Sigmoid colon (tissue), 7 donors: Measurements from ENCODE around the gene MPV17. TPM values are rescaled to one million over a fixed set of nuclear protein-coding genes. Genes with fewer than 3 reads are reported as not detected.
A peak's percentile ranks its signal among the peaks of the same experiment; 100 is the strongest.

Experiments used
- DNase-seq: peaks from one replicate; pipeline ENCODE4 v3.0.0-alpha.2; 2019
- H3K27ac ChIP-seq, 4 donors: fragments of 200-600 bp; sonication (generic); one replicate each; pipeline ENCODE4 v1.5.1; 2016 to 2019; ENCODE audit warnings: mild to moderate bottlenecking in 1 of 4
- H3K27me3 ChIP-seq, 3 donors: fragments of 200-600 bp; sonication (generic); one replicate each; pipeline ENCODE4 v1.5.1; 2019; ENCODE audit warnings: mild to moderate bottlenecking in 1 of 3
- H3K36me3 ChIP-seq, 4 donors: fragments of 200-600 bp; sonication (generic); one replicate each; pipeline ENCODE4 v1.5.1; 2016 to 2019
- H3K4me1 ChIP-seq, 4 donors: fragments of 200-600 bp; sonication (generic); one replicate each; pipeline ENCODE4 v1.5.1; 2017 to 2019
- H3K4me3 ChIP-seq, 4 donors: fragments of 200-600 bp; sonication (generic); one replicate each; pipeline ENCODE4 v1.5.1; 2017 to 2019; ENCODE audit warnings: mild to moderate bottlenecking in 2 of 4, moderate library complexity in 1 of 4
- H3K9me3 ChIP-seq, 4 donors: fragments of 200-600 bp in 3 of 4; sonication (generic) in 3 of 4; one replicate each; pipeline versions ENCODE4 v1.5.1 to v1.6.1; 2013 to 2019
- EP300 ChIP-seq, 4 donors: sonication (generic); formaldehyde crosslinking; IDR thresholded peaks; one replicate each; pipeline ENCODE4 v1.6.1; 2017; ENCODE audit warnings: antibody characterized with exemption in 4 of 4
- POLR2A ChIP-seq, 2 donors: fragments of 450-650 bp; IDR thresholded peaks; one replicate each; pipeline ENCODE4 v1.6.1; 2016; ENCODE audit warnings: antibody characterized with exemption in 2 of 2, mild to moderate bottlenecking in 2 of 2, moderate library complexity in 2 of 2
- POLR2AphosphoS5 ChIP-seq, 4 donors: sonication (generic); formaldehyde crosslinking; IDR thresholded peaks; one replicate each; pipeline ENCODE4 v1.6.1; 2017; ENCODE audit warnings: antibody characterized with exemption in 4 of 4
- WGBS, 2 donors: extraction: QIAGEN DNeasy Blood & Tissue Kit; methylation state at CpG; one replicate each; pipeline ENCODE4 v1.1.7; 2013; 5-methylcytosine and 5-hydroxymethylcytosine counted together
- intact Hi-C: fragments of 100-400 bp; cut with DNase I; formaldehyde crosslinking; loops from one replicate; pipeline ENCODE4 v1.15.1; 2023
- polyA plus RNA-seq, 3 donors: library from polyadenylated mRNA; stranded (reverse); fragments of 200-250 nt; gene quantifications; one replicate each; pipeline ENCODE4 v1.2.3, GENCODE V29; 2013
- total RNA-seq, 4 donors: library from RNA; depleted of rRNA; stranded (reverse); fragments of >200 nt; gene quantifications; one replicate each; pipeline ENCODE4 v1.1.0, GENCODE V29; 2016
- TF ChIP-seq, protein P1 (sequence below), 4 experiments: fragments of 450-650 bp in 3 of 4; fragments of 200-600 bp in 1 of 4; IDR thresholded peaks; one replicate each; pipeline ENCODE4 v1.5.1; 2016 to 2019; ENCODE audit warnings: antibody characterized with exemption in 4 of 4, mild to moderate bottlenecking in 3 of 4, moderate library complexity in 2 of 4
- donor health status: healthy with polysubstance abuse.
- donor health status: Bipolar disorder and iron deficiency.
- donor health status: healthy.

Gene MPV17, protein sequence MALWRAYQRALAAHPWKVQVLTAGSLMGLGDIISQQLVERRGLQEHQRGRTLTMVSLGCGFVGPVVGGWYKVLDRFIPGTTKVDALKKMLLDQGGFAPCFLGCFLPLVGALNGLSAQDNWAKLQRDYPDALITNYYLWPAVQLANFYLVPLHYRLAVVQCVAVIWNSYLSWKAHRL
- total RNA-seq = 10 to 100 TPM; 48.1 to 68.6 (median 61.1) TPM
- polyA plus RNA-seq = 10 to 100 TPM; 22.2 to 61.8 (median 28.7) TPM

DNA sequence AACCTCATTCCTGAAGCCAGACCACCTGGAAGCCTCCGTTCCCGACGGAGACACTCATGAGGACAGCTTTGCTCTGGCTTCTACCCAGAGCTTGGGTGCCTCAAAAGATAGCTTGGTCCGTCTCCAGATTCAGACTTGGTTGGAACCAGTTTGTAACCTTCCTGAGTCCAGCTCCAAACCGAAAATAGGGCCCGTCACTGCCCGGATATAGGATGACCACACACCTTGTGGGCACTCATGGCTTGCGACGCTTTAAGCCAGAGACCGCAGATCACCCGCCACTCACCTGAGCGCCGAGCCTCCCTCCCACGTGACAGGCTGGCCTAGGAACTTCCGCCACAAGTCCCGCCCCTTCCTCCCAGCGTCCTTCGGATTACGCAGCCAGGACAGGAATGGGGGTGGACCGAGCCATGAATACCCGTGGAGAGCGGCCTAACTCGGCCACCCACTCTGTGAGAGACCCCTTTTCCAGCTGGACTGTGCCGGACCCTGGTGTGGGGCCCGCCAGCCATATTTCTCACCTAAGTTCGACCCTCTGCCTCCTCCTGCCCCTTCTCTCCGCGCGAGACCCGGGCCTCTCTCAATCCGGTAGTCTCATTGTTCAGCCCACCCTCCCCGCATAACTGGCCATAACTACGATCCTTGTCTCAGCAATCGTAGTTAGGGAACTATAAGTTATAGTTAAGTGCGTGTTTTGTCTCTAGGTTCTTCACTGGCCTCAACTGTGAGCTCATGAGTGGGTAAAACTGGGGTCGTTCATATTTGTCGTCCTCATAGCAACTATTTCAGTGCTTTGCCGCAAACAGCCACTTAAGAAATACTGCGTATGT is at the start of gene MPV17:
Gene MPV17, minus strand, starts transcription at position 332 of the 830 bp plus-strand sequence. CDS start 580 bp downstream, outside the sequence.
- Histone ChIP-seq H3K4me1 (peaks cover 0 to 30% (median 20%) of the 10 kb centered on the region in 4 donors), H3K27ac (peak within 1 kb of the TSS; percentile 92 to 95 (median 94)), H3K27me3 (no peaks in the 10 kb centered on the region), H3K36me3 (peaks cover 7 to 25% (median 12%) of the 10 kb centered on the region in 4 donors), H3K4me3 (peak within 1 kb of the TSS; percentile 69 to 86 (median 79)), H3K9me3 (no peaks in the 10 kb centered on the region)
- TF ChIP-seq POLR2AphosphoS5 (IDR thresholded peaks at IDR 0.05) (peak; percentile 91 to 95 (median 94)), POLR2A (IDR thresholded peaks at IDR 0.05) (peak; percentile 78), EP300 (IDR thresholded peaks at IDR 0.05) (peak in 1 of 4 donors; percentile 11)
- TF ChIP-seq, protein P1, sequence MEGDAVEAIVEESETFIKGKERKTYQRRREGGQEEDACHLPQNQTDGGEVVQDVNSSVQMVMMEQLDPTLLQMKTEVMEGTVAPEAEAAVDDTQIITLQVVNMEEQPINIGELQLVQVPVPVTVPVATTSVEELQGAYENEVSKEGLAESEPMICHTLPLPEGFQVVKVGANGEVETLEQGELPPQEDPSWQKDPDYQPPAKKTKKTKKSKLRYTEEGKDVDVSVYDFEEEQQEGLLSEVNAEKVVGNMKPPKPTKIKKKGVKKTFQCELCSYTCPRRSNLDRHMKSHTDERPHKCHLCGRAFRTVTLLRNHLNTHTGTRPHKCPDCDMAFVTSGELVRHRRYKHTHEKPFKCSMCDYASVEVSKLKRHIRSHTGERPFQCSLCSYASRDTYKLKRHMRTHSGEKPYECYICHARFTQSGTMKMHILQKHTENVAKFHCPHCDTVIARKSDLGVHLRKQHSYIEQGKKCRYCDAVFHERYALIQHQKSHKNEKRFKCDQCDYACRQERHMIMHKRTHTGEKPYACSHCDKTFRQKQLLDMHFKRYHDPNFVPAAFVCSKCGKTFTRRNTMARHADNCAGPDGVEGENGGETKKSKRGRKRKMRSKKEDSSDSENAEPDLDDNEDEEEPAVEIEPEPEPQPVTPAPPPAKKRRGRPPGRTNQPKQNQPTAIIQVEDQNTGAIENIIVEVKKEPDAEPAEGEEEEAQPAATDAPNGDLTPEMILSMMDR (IDR thresholded peaks at IDR 0.05) = no peak
- intact Hi-C loops = loop anchor here (2.0 kb wide), 1 partner anchor 48 kb away; the partner anchor contains the start of genes EIF2B4 and SNX17
- peak; percentile 97 for DNase-seq
- 0% methylated on average over 39 of the region's 39 CpGs for WGBS, 2 donors

DNA sequence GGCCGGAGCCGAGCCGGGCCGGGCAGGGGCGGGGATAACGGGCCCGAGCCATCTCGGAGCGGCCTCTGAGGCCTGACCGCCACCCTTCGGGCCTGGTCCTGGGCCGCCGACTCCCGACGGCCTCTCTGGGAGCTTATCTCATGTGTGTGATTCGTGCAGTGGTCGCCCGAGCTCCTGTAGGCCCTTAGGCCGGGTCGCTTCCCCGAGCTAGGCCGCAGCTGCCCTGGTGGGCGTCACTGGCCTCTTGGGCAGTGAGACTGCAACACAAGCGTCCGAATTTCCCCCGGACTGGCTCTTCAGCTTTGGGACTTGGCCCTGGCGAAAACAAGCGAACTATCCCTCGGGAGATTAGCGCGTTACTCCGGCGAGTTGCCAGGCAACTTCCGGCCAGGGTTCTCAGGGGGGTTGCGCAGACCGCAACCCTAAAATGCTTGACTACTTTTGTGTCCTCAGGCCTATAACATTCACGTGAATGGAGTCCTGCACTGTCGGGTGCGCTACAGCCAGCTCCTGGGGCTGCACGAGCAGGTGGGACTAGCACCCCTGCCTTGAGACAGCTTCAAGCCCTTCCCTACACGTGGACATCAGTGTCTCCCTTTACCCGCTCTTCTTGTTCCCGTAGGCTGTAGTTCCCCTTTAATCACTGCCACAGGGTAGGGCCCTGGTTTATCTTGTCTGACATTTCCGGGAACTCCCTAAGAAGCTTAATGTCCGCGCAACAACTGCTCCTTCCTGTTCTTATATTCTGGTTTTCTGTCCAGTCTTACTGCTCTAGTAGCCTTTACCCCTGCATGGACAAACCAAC is 48.1 kb upstream of the MPV17 start:
- Histone ChIP-seq H3K4me3 (peak overlapping the region; percentile 71 to 98 (median 92)), H3K27me3 (no peaks in the 10 kb centered on the region), H3K27ac (peak overlapping the region; percentile 87 to 99 (median 92)), H3K36me3 (peaks cover 42 to 67% (median 55%) of the 10 kb centered on the region in 4 donors), H3K9me3 (no peaks in the 10 kb centered on the region), H3K4me1 (peaks cover 0 to 39% (median 33%) of the 10 kb centered on the region in 4 donors)
- 0% methylated on average over 46 of the region's 46 CpGs for WGBS, 2 donors
- intact Hi-C loops = loop anchor here (1.0 to 2.0 kb wide), 4 partner anchors 9 to 58 kb away; partner anchors contain the start of genes MPV17, NRBP1 and ZNF513
- TF ChIP-seq EP300 (IDR thresholded peaks at IDR 0.05) = no peak
- TF ChIP-seq POLR2AphosphoS5 (IDR thresholded peaks at IDR 0.05) = no peak
- TF ChIP-seq POLR2A (IDR thresholded peaks at IDR 0.05) = no peak
- TF ChIP-seq, protein P1 (IDR thresholded peaks at IDR 0.05) = no peak
- DNase-seq = peak; percentile 77

DNA sequence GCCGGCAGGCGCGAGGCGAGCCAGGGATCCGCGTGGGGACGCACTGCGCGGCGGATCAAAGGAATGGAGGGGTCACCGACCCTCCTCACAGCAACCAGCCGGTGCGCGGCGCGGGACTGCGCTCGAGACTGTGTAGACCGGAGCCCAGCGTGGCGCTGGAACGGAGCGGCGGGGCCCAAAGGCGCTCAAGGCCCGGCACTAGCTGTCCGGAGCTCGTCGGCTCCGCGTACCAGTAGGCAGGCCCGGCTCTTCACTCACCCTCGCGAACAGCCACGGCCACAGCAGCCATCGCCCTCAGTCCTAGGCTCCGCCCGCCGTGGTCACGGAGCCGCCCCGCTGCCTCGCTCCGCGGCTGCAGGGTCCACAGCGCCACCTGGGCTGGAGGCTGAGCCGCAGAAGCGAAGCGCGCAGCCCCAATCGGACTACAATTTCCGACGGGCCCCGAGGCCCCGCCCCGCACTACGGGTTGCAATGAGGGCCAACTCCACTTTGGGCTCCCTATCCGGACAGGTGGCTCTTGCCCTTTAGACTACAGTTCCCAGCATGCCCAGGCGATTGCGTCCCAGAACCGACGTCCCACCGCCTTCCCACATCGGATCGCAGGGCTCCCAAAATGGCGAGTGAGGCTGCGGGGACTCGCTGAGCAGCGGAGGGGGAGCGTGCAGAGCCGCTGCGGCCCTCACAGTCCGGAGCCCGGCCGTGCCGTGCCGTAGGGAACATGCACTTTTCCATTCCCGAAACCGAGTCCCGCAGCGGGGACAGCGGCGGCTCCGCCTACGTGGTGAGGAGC is 47.3 kb upstream of the MPV17 start, which contains the start of the genes EIF2B4 and SNX17:
Gene EIF2B4, minus strand, starts transcription at position 313 of the 790 bp plus-strand sequence. Its CDS starts 24 bp downstream, at position 289.
Gene SNX17, plus strand, starts transcription at position 591 of the 790 bp plus-strand sequence. Its CDS starts 128 bp downstream, at position 719.
- Histone ChIP-seq H3K9me3 (no peaks in the 10 kb centered on the region), H3K27me3 (no peaks in the 10 kb centered on the region), H3K27ac (peak within 1 kb of the TSS; percentile 92 to 99 (median 95)), H3K4me3 (peak within 1 kb of the TSS; percentile 71 to 98 (median 92)), H3K36me3 (peaks cover 42 to 67% (median 53%) of the 10 kb centered on the region in 4 donors), H3K4me1 (peaks cover 0 to 39% (median 33%) of the 10 kb centered on the region in 4 donors)
- 0% methylated on average over 85 of the region's 85 CpGs for WGBS, 2 donors
- intact Hi-C loops = loop anchor here (1.0 to 2.0 kb wide), 4 partner anchors 10 to 59 kb away; partner anchors contain the start of genes MPV17, NRBP1 and ZNF513
- peak; percentile 25 to 45 for TF ChIP-seq POLR2A (IDR thresholded peaks at IDR 0.05)
- TF ChIP-seq, protein P1 (IDR thresholded peaks at IDR 0.05) = peak; percentile 23 to 46 (median 35)
- peak; percentile 79 to 93 (median 88) for TF ChIP-seq POLR2AphosphoS5 (IDR thresholded peaks at IDR 0.05)
- TF ChIP-seq EP300 (IDR thresholded peaks at IDR 0.05) = peak in 2 of 4 donors; percentile 37 to 52
- peak; percentile 100 for DNase-seq
